ENCODE data around the gene MCM9.

GRCh38 chr6:118984342-118984741, 49.4 kb upstream of the MCM9 start:
- TF ChIP-seq, protein P1, sequence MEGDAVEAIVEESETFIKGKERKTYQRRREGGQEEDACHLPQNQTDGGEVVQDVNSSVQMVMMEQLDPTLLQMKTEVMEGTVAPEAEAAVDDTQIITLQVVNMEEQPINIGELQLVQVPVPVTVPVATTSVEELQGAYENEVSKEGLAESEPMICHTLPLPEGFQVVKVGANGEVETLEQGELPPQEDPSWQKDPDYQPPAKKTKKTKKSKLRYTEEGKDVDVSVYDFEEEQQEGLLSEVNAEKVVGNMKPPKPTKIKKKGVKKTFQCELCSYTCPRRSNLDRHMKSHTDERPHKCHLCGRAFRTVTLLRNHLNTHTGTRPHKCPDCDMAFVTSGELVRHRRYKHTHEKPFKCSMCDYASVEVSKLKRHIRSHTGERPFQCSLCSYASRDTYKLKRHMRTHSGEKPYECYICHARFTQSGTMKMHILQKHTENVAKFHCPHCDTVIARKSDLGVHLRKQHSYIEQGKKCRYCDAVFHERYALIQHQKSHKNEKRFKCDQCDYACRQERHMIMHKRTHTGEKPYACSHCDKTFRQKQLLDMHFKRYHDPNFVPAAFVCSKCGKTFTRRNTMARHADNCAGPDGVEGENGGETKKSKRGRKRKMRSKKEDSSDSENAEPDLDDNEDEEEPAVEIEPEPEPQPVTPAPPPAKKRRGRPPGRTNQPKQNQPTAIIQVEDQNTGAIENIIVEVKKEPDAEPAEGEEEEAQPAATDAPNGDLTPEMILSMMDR (IDR thresholded peaks at IDR 0.05; ENCODE audit: insufficient read depth, low read length), result no peak
- TF ChIP-seq SPI1 (IDR thresholded peaks at IDR 0.05; ENCODE audit: borderline replicate concordance, low read depth) (no peak), POLR2AphosphoS5 (IDR thresholded peaks at IDR 0.05; ENCODE audit: low read depth) (no peak), REST (IDR thresholded peaks at IDR 0.05; ENCODE audit: insufficient replicate concordance, low read depth) (no peak), GABPA (IDR thresholded peaks at IDR 0.05; ENCODE audit: low read depth) (no peak)
